NT2/D1 (cell line): Measurements from ENCODE around the gene MXD4.

Source experiments
- SUZ12 ChIP-seq: IDR thresholded peaks from 2 replicates; pipeline ENCODE4 v1.6.1; 2011; ENCODE audit not compliant: insufficient read length, insufficient read depth; ENCODE audit errors: extremely low read depth
- YY1 ChIP-seq: IDR thresholded peaks from 2 replicates; pipeline ENCODE4 v1.6.1; 2011; ENCODE audit not compliant: insufficient read length, insufficient read depth
- ZNF274 ChIP-seq: IDR thresholded peaks from 2 replicates; pipeline ENCODE4 v1.6.1; 2011; ENCODE audit warnings: mild to moderate bottlenecking, low read depth, low read length

DNA sequence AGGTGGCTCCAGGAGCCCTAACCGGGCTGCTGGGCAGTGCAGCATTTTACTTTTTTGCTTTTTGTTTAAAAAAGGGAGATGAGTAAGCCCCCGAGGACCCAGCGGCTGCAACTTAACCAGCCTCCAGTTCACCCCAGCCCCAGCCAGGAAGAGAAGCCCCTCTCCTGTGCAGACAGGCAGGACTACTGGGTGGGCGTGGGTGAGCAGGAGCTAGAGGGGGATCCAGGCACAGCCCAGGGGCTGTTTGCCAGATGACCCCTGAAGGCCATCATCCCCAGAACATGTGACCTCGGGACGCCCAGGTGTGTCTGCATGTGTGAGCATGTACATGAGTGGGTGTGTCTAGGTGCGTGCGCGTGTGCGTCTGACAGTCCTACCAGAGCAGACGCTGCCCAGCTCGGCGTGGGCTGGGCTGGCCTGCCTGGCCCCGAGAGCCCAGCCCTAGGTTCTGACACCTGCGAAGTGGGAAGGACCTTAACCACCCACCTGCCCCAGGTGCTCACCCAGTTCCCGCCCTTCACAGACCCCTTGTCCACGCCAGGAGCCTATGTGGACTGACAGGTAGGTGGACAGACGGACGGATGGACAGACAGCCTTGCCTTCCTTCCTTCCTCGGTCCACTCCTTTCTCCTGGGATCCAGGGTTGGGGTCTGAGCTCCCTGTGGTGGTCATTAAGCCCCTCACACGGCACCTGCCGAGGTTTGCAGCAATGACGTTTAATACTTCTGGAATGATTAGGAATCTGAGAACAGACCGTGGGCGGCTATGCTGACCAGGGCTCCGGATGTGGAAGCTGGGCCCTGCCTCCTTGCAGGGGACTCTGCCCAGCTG is 12.2 kb downstream of the MXD4 start:
- TF ChIP-seq YY1 (no peak), ZNF274 (no peak), SUZ12 (no peak)
